H1 (cell line): ENCODE results near the gene PDE2A. TPM values are rescaled to one million over a fixed set of nuclear protein-coding genes. Genes with fewer than 3 reads are reported as not detected.

Experiments
- CTCF ChIA-PET: fragments of 300-600 bp; sonication (Branson Sonifier 250); formaldehyde crosslinking; loops from one replicate; lab custom pipeline; 2021; ENCODE audit not compliant: partially characterized antibody; lab: Charles Lee
- POLR2A ChIA-PET: fragments of 300-600 bp; sonication (Branson Sonifier 250); formaldehyde crosslinking; loops from one replicate; lab custom pipeline; 2021; ENCODE audit warnings: inconsistent platforms; ENCODE audit not compliant: partially characterized antibody; lab: Charles Lee
- DNase-seq, 2 experiments: peaks; one replicate each; pipeline versions ENCODE4 v3.0.0 to v3.0.0-alpha.2; 2010 to 2022; ENCODE audit warnings: low spot score in 2 of 2, low read depth in 1 of 2, mixed read lengths in 1 of 2
- FAIRE-seq: peaks from 2 replicates; lab custom pipeline; 2011; peaks lifted over from hg19 to GRCh38; lab: Jason Lieb, UNC
- H2AFZ ChIP-seq: 2 replicates; pipeline ENCODE4 v1.8.1; 2012; ENCODE audit warnings: low read length, inconsistent platforms
- H2AK5ac ChIP-seq: 2 replicates; pipeline ENCODE4 v1.6.1; 2013; ENCODE audit warnings: low read depth, low read length
- H2BK120ac ChIP-seq: replicated peaks from 2 replicates; pipeline ENCODE3; 2013; ENCODE audit warnings: low read depth, low read length, inconsistent platforms
- H2BK12ac ChIP-seq: 2 replicates; pipeline ENCODE4 v1.6.1; 2013; ENCODE audit warnings: low read depth, low read length
- H2BK15ac ChIP-seq: 2 replicates; pipeline ENCODE4 v1.6.1; 2013; ENCODE audit warnings: low read length
- H2BK20ac ChIP-seq: 2 replicates; pipeline ENCODE4 v1.6.1; 2013; ENCODE audit warnings: low read length
- H2BK5ac ChIP-seq: 2 replicates; pipeline ENCODE4 v1.6.1; 2013; ENCODE audit warnings: low read depth, low read length
- H3K14ac ChIP-seq: 2 replicates; pipeline ENCODE4 v1.6.1; 2013; ENCODE audit warnings: inconsistent platforms; ENCODE audit not compliant: insufficient read length
- H3K18ac ChIP-seq: 2 replicates; pipeline ENCODE4 v1.6.1; 2013; ENCODE audit warnings: low read length; ENCODE audit errors: extremely low read depth
- H3K23ac ChIP-seq: 2 replicates; pipeline ENCODE4 v1.6.1; 2013; ENCODE audit warnings: inconsistent platforms; ENCODE audit not compliant: insufficient read length
- H3K23me2 ChIP-seq: 2 replicates; pipeline ENCODE4 v1.6.1; 2013; ENCODE audit warnings: low read depth, low read length
- H3K27ac ChIP-seq: 2 replicates; pipeline ENCODE4 v1.6.1; 2011; ENCODE audit warnings: low read depth, low read length, inconsistent platforms
- H3K27me3 ChIP-seq, 4 experiments: replicated peaks in 1 of 4; 1 replicate in 1 of 4; 2 replicates in 3 of 4; pipeline versions ENCODE4 v1.6.1 to v1.8.1; 2011 to 2013; ENCODE audit warnings: low read length in 3 of 4, mild to moderate bottlenecking in 3 of 4, inconsistent platforms in 2 of 4, mixed read lengths in 2 of 4, moderate library complexity in 1 of 4; ENCODE audit not compliant: control insufficient read depth in 3 of 4, insufficient read depth in 3 of 4; ENCODE audit errors: extremely low read depth in 1 of 4
- H3K36me3 ChIP-seq, 4 experiments: 2 replicates each; pipeline versions ENCODE4 v1.6.1 to v1.8.1; 2011 to 2013; ENCODE audit warnings: mild to moderate bottlenecking in 4 of 4, low read length in 3 of 4, moderate library complexity in 2 of 4, control low read depth in 1 of 4, inconsistent platforms in 1 of 4; ENCODE audit not compliant: insufficient read depth in 4 of 4, control insufficient read depth in 2 of 4
- H3K4ac ChIP-seq: replicated peaks from 2 replicates; pipeline ENCODE3; 2013; ENCODE audit warnings: low read length, low read depth, mixed read lengths, inconsistent platforms; ENCODE audit not compliant: insufficient read length
- H3K4me1 ChIP-seq, 4 experiments: replicated peaks in 1 of 4; 1 replicate in 1 of 4; 2 replicates in 3 of 4; pipeline versions ENCODE4 v1.6.1 to v1.8.1; 2011 to 2013; ENCODE audit warnings: low read length in 3 of 4, inconsistent platforms in 2 of 4, mixed read lengths in 1 of 4; ENCODE audit not compliant: insufficient read depth in 4 of 4, control insufficient read depth in 3 of 4
- H3K4me2 ChIP-seq, 2 experiments: 2 replicates each; pipeline versions ENCODE4 v1.6.1 to v1.8.1; 2011 to 2013; ENCODE audit warnings: low read depth in 2 of 2, low read length in 2 of 2, control low read depth in 1 of 2, inconsistent platforms in 1 of 2, mild to moderate bottlenecking in 1 of 2; ENCODE audit not compliant: insufficient read depth in 1 of 2
- H3K4me3 ChIP-seq, 4 experiments: fragments of 200-600, 300-600 bp in 1 of 4; sonication (generic), shearing (Covaris generic), sonication (Bioruptor Twin) in 1 of 4; 2 replicates each; pipeline versions ENCODE4 v1.5.1 to v1.8.1; 2011 to 2016; ENCODE audit warnings: low read length in 4 of 4, low read depth in 3 of 4, control low read depth in 2 of 4, inconsistent platforms in 2 of 4, mild to moderate bottlenecking in 2 of 4, mixed read lengths in 1 of 4, moderate library complexity in 1 of 4; ENCODE audit not compliant: insufficient read depth in 2 of 4; ENCODE audit errors: extremely low read depth in 1 of 4
- H3K56ac ChIP-seq: replicated peaks from 2 replicates; pipeline ENCODE3; 2013; ENCODE audit warnings: low read depth, mild to moderate bottlenecking, mixed read lengths, low read length, inconsistent platforms; ENCODE audit not compliant: insufficient read length
- H3K79me1 ChIP-seq: 2 replicates; pipeline ENCODE4 v1.6.1; 2013; ENCODE audit warnings: low read depth, low read length, control low read depth
- H3K79me2 ChIP-seq, 2 experiments: 2 replicates each; pipeline versions ENCODE4 v1.6.1 to v1.8.1; 2012 to 2013; ENCODE audit warnings: low read length in 2 of 2, mild to moderate bottlenecking in 2 of 2, inconsistent platforms in 1 of 2; ENCODE audit not compliant: insufficient read depth in 2 of 2, control insufficient read depth in 1 of 2
- H3K9ac ChIP-seq, 4 experiments: replicated peaks in 1 of 4; 1 replicate in 1 of 4; 2 replicates in 3 of 4; pipeline versions ENCODE4 v1.6.1 to v1.8.1; 2011 to 2013; ENCODE audit warnings: low read depth in 3 of 4, low read length in 3 of 4, control low read depth in 2 of 4, mild to moderate bottlenecking in 2 of 4, moderate library complexity in 2 of 4, inconsistent platforms in 1 of 4; ENCODE audit errors: extremely low read depth in 1 of 4
- H3K9me3 ChIP-seq, 2 experiments: 2 replicates each; pipeline versions ENCODE4 v1.6.1 to v1.8.1; 2012 to 2013; ENCODE audit warnings: mild to moderate bottlenecking in 2 of 2, moderate library complexity in 2 of 2, control low read depth in 1 of 2, inconsistent platforms in 1 of 2, low read depth in 1 of 2, low read length in 1 of 2, mixed read lengths in 1 of 2; ENCODE audit not compliant: insufficient read depth in 2 of 2
- H4K20me1 ChIP-seq, 2 experiments: replicated peaks in 1 of 2; 2 replicates each; pipeline versions ENCODE3 to v1.8.1; 2011 to 2013; ENCODE audit warnings: inconsistent platforms in 2 of 2, low read length in 2 of 2, mild to moderate bottlenecking in 1 of 2; ENCODE audit not compliant: insufficient read depth in 2 of 2, control insufficient read depth in 1 of 2
- H4K5ac ChIP-seq: 2 replicates; pipeline ENCODE4 v1.6.1; 2013; ENCODE audit warnings: low read length, low read depth, mixed read lengths, inconsistent platforms; ENCODE audit not compliant: insufficient read length
- H4K8ac ChIP-seq: 2 replicates; pipeline ENCODE4 v1.8.0; 2013; ENCODE audit warnings: mild to moderate bottlenecking, moderate library complexity, low read length, inconsistent platforms; ENCODE audit not compliant: insufficient read depth; ENCODE audit errors: extremely low read depth
- H4K91ac ChIP-seq: replicated peaks from 2 replicates; pipeline ENCODE3; 2013; ENCODE audit warnings: low read length, mixed read lengths, inconsistent platforms; ENCODE audit not compliant: insufficient read length
- ASH2L ChIP-seq: fragments of 200-600, 300-600 bp; sonication (generic); IDR thresholded peaks from one replicate; pipeline ENCODE4 v1.7.1; 2017; ENCODE audit warnings: low read length
- BCL11A ChIP-seq, 2 experiments: IDR thresholded peaks; one replicate each; pipeline ENCODE4 v1.6.1; 2011; ENCODE audit warnings: low read depth in 2 of 2, low read length in 2 of 2, mild to moderate bottlenecking in 2 of 2
- EZH2 ChIP-seq: fragments of 200-600 bp; sonication (generic); IDR thresholded peaks from 2 replicates; pipeline ENCODE4 v1.7.1; 2012; ENCODE audit warnings: low read depth, mild to moderate bottlenecking, moderate library complexity, low read length, inconsistent platforms; ENCODE audit not compliant: severe bottlenecking
- JUN ChIP-seq: IDR thresholded peaks from 2 replicates; pipeline ENCODE4 v1.6.1; 2011; ENCODE audit warnings: low read depth, mild to moderate bottlenecking, improper control_type of control experiment, low read length
- POU5F1 ChIP-seq: IDR thresholded peaks from 2 replicates; pipeline ENCODE4 v1.6.1; 2011; ENCODE audit warnings: low read depth, mild to moderate bottlenecking, low read length, moderate library complexity
- RXRA ChIP-seq: IDR thresholded peaks from 2 replicates; pipeline ENCODE4 v1.6.1; 2011; ENCODE audit warnings: low read depth, mild to moderate bottlenecking, low read length, moderate library complexity; ENCODE audit not compliant: insufficient read depth
- SIRT6 ChIP-seq: IDR thresholded peaks from one replicate; pipeline ENCODE4 v1.7.1; 2012; ENCODE audit warnings: low read length, inconsistent platforms
- ZNF274 ChIP-seq: IDR thresholded peaks from 2 replicates; pipeline ENCODE4 v1.7.0; 2012; ENCODE audit warnings: low read length, borderline replicate concordance; ENCODE audit errors: extremely low read depth
- WGBS, 2 experiments: shearing (Covaris generic) in 1 of 2; methylation state at CpG; one replicate each; pipeline versions ENCODE4 v1.1.6 to v1.1.7; 2013 to 2015; ENCODE audit warnings: low lambda C conversion rate in 2 of 2, mixed read lengths in 2 of 2, inconsistent platforms in 1 of 2, low coverage in 1 of 2, missing lambda C conversion rate in 1 of 2; ENCODE audit not compliant: insufficient replicate concordance in 2 of 2, insufficient coverage in 1 of 2, insufficient read length in 1 of 2; ENCODE audit errors: extremely low coverage in 1 of 2, missing lambda C conversion rate in 1 of 2; 5-methylcytosine and 5-hydroxymethylcytosine counted together
- polyA plus RNA-seq, 7 experiments: library from polyadenylated mRNA; depleted of rRNA in 3 of 7; stranded (reverse) in 5 of 7; unstranded in 2 of 7; fragments of >200 nt in 5 of 7; fragments of 200-250 nt in 2 of 7; gene quantifications; 1 replicate in 5 of 7; 2 replicates in 1 of 7; 4 replicates in 1 of 7; pipeline versions ENCODE4 v1.2.1 to v1.2.3, GENCODE V29; 2011 to 2013; ENCODE audit warnings: missing spikeins in 2 of 7, mixed read lengths in 2 of 7
- total RNA-seq: library from RNA; stranded (reverse); fragmentation: NEBNext Ultra II Directional; extraction: Animal tissue kit (Norgen Biotek cat#: 25700); gene quantifications from 2 replicates; pipeline ENCODE4 v1.2.1, GENCODE V29; 2021

PDE2A gene
- total and polyA plus RNA-seq, 2 of the 8 experiments (the other 6 are each of a cell fraction or from before 2014, with no cell fraction given), result 3.4 to 7.1 TPM

DNA sequence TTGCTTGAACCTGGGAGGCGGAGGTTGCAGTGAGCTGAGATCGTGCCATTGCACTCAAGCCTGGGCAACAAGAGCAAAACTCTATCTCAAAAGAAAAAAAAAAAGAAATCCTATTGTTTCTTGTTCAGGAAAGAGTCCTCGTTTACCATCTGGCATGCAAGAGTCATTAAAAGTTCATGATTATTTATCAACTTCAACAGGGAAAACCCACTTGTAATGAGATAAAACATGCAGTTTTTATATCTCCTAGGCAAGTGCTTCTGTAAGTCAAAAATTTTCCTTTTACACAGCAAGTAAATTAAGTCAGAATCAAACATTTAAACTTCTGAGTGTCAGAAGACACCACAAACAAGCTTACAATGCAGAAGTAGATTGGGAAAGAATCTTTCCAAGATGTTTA, 145.2 kb downstream of the PDE2A start:
- no peak overlapping the region for H3K18ac ChIP-seq
- no peak overlapping the region for H4K91ac ChIP-seq
- no peak overlapping the region for H3K4ac ChIP-seq
- ChIA-PET POLR2A (no interaction called here), CTCF (interaction anchor here (1.5 to 2.2 kb wide), 3 partner anchors 15 to 58 kb away, joined by 3 to 6 read pairs (median 5); no protein-coding TSS in a partner anchor)
- no peaks in the 10 kb centered on the region for H4K20me1 ChIP-seq
- no peak overlapping the region for H3K23ac ChIP-seq
- no peaks in the 10 kb centered on the region for H3K79me2 ChIP-seq
- H3K23me2 ChIP-seq, result no peaks in the 10 kb centered on the region
- H3K4me3 ChIP-seq, result no peak overlapping the region
- no peak overlapping the region for H2AFZ ChIP-seq
- no peaks in the 10 kb centered on the region for H3K36me3 ChIP-seq
- H3K27me3 ChIP-seq, result no peaks in the 10 kb centered on the region
- TF ChIP-seq ASH2L (no peak), EZH2 (no peak), RXRA (no peak), JUN (no peak), SIRT6 (no peak), POU5F1 (no peak), ZNF274 (no peak), BCL11A (IDR thresholded peaks at IDR 0.05; ENCODE audit: low read depth in 2 of 2, low read length in 2 of 2) (no peak)
- H2BK120ac ChIP-seq, result no peak overlapping the region
- H3K79me1 ChIP-seq, result no peaks in the 10 kb centered on the region
- no peak overlapping the region for H4K5ac ChIP-seq
- H2BK15ac ChIP-seq, result no peak overlapping the region
- no peak for FAIRE-seq
- DNase-seq, result no peak
- H3K9me3 ChIP-seq, result no peaks in the 10 kb centered on the region
- WGBS, 2 experiments, result 75% methylated on average over 3 of the region's 3 CpGs; no CpG with 5 or more reads in 1 of the 2 experiments
- H4K8ac ChIP-seq, result no peak overlapping the region
- no peak overlapping the region for H2BK5ac ChIP-seq
- no peak overlapping the region for H3K9ac ChIP-seq
- no peak overlapping the region for H2AK5ac ChIP-seq
- no peaks in the 10 kb centered on the region for H3K4me1 ChIP-seq
- H2BK20ac ChIP-seq, result no peak overlapping the region
- no peak overlapping the region for H3K14ac ChIP-seq
- H2BK12ac ChIP-seq, result no peak overlapping the region
- H3K4me2 ChIP-seq, result no peak overlapping the region
- no peak overlapping the region for H3K56ac ChIP-seq
- no peak overlapping the region for H3K27ac ChIP-seq
